ACHN (cell line): ENCODE measurements around the gene CCNH.

ENCODE experiments used
- DNase-seq: peaks from one replicate; pipeline ENCODE4 v3.0.0-alpha.2; 2015
- in situ Hi-C: cut with HindIII; loops from 2 replicates; pipeline ENCODE4 v1.10.0; 2017; ENCODE audit warnings: low sequenced_read_pairs, low pct_ligation_motif_present, low pct_unique_long_range_greater_than_20kb

The CCNH gene

GRCh38 chr5:87412630-87413342, at the start of gene CCNH:
Gene CCNH (minus strand): TSS chr5:87412930. CDS start chr5:87412794, 136 bp downstream.
- DNase-seq: peak; percentile 97
- in situ Hi-C loops: no loop called here

DNA sequence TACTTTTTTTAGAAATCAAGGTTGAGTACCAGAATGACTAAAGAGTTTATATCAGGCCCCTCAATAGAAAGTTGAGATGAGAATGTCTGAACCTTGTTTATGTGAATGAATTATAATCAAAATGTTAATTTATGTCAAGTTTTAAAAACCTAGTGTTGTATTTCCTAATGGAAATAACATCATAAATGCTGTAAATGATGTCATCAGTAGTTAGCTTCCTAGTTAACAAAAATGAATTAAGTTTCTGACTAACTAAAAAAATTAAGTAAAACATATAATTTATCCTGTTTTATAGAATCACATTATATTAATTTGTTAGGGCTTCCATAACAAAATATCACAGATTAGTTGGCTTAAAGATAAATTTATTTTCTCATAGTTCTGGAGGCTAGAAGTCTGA, 45.0 kb upstream of the CCNH start:
- in situ Hi-C loops: no loop called here
- no peak for DNase-seq

- no peak for DNase-seq
- in situ Hi-C loops: no loop called here
Observed at GRCh38 chr5:87453801-87454200, 41.1 kb upstream of the CCNH start.

DNA sequence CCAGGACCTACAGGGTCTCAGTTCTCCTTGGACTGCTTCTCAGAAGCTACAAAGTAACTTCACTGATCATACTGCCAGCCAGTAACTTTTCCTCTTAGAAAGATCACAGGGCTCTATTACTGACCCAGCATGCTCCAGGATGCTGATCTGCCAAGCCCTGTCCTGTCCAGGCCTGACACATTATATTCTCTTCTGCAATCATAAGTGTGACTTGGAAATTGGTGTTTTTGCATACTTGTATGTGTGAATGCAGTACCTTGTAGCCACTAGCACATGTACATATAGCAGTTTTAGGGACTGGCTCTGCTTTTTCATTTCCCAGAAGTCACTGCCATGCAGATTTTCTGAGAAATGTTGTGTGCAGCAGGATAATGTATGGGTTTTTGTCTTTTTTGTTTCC, 40.1 kb upstream of the CCNH start:
- in situ Hi-C loops: no loop called here
- DNase-seq: no peak

DNA sequence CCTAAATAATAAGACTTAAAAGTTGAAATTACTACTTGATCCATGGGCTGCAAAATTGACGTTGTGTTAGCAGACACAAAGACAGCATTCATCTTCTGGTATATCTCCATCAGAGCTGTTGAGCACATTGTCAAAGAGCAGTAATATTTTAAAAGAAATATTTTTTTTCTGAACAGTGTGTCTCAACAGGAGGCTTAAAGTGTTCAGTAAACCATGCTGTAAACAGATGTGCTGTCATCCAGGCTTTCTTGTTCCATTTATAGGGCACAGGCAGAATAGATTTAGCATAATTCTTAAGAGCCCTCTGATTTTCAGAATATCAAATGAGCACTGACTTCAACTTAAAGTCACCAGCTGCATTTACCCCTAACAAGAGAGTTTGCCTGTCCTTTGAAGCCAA, 29.7 kb upstream of the CCNH start:
- in situ Hi-C loops: no loop called here
- no peak for DNase-seq

GRCh38 chr5:87438231-87438630, 25.5 kb upstream of the CCNH start:
- no peak for DNase-seq
- in situ Hi-C loops: no loop called here

DNA sequence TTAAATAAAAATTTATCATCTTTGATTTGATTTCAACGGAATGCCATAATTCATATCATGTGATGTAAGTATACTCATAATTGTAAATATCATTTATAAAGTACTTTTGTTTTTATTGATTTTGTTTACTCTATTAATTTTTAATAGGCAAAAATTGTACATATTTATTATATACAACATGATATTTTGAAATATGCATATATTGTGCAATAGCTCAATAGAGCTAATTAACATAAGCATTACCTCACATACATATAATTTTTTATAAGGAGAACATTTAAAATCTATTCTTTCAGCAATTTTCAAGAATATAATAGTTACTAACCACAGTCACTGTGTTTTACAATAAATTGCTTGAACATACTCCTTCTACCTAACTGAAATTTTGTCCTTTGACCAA, 25.0 kb upstream of the CCNH start:
- in situ Hi-C loops: no loop called here
- no peak for DNase-seq

- DNase-seq: no peak
- in situ Hi-C loops: no loop called here
Observed at GRCh38 chr5:87435144-87435694, 22.5 kb upstream of the CCNH start.

DNA sequence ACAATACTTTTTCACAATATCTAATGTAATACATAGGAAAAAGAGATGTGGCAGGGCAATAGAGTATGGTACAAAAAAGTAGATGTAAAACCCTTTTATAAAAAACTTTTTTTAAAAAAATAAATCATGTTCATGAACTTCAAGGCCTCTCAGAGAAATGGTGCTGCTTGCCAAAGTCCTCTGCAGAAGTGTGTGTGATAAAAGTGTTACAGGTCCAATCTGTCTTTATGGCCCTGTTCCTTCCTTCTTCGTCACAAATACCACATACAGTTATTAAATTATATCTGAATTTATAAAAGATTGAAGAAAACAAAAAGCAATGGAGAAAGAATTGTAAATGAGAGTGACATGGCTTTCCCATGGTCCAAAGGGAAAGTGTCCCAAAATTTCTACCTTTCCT, 21.7 kb upstream of the CCNH start:
- DNase-seq: no peak
- in situ Hi-C loops: no loop called here

DNA sequence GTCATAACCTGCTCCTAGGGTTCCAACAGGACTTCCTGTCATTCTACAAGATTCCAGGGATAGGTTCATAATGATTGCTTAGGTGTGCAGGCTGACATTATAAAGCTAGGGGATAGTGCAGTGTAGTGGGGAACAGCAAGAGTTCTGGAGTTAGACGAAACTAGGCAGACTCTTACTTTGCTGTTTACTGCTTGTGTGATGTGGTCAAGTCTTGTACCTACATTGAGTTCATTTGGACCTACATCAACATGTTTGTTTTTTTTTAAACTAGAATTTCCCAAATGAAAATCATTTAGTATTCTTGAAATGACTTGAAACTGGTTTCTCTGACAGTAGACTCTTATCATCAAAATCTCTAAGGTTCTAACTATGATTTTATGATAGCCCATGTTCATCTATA, 21.2 kb upstream of the CCNH start:
- DNase-seq: no peak
- in situ Hi-C loops: no loop called here

DNA sequence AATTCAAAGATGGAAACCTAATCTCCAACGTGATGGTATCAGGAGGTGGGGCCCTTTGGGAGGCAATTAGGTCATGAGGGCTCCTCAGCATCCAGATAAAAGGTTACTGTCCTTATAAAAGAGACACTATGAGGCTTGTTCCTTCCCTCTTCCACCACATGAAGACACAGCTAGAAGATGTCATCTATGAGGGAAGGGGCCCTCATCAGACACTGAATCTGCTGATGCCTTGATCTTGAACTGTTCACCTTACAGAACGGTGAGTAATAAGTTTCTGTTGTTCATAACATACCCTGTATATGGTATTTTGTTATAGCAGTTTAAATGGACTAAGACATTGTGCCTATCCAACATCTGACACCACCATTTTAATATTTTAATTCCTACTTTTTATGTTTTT, 19.7 kb upstream of the CCNH start:
- no peak for DNase-seq
- in situ Hi-C loops: no loop called here

- in situ Hi-C loops: no loop called here
- no peak for DNase-seq
Observed at GRCh38 chr5:87430863-87431457, 18.2 kb upstream of the CCNH start.

DNA sequence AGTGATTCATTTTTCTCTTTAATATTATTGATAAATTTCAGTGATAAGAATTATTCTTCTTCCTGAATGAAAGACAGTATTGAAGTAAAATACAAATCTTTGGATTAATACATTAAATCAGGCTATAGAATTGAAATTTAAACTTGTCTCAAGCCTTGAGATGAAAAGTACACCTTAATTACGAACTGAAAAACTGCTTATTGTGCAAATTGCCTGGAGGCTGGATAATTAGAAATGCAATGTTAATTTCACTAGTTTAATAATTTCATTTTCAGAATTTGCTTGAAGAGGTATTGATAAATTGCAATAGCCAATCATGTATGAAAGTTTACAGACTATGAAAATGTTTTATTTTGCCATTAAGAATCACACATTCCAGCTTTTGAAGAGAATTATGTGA, 11.0 kb upstream of the CCNH start:
- in situ Hi-C loops: no loop called here
- no peak for DNase-seq

- DNase-seq: no peak
- in situ Hi-C loops: no loop called here
Observed at GRCh38 chr5:87421307-87421706, 8.6 kb upstream of the CCNH start.

GRCh38 chr5:87418506-87418905, 5.8 kb upstream of the CCNH start:
- DNase-seq: no peak
- in situ Hi-C loops: no loop called here

DNA sequence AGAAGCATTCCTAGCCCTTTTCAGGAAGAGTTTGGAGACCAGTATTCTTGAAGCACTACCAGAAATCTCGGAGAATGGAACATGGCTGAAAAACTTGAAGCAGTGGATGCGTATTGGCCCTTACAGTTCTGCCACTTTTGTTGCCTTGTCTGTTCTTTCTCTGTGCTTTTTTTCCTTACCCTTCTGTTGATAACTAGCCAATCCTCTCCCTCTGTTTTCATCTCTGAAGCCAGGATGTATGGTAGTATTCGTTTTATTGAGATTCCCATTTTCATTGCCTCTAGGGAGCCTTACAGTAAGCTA, 564 bp upstream of the CCNH start:
- DNase-seq: no peak
- in situ Hi-C loops: no loop called here

DNA sequence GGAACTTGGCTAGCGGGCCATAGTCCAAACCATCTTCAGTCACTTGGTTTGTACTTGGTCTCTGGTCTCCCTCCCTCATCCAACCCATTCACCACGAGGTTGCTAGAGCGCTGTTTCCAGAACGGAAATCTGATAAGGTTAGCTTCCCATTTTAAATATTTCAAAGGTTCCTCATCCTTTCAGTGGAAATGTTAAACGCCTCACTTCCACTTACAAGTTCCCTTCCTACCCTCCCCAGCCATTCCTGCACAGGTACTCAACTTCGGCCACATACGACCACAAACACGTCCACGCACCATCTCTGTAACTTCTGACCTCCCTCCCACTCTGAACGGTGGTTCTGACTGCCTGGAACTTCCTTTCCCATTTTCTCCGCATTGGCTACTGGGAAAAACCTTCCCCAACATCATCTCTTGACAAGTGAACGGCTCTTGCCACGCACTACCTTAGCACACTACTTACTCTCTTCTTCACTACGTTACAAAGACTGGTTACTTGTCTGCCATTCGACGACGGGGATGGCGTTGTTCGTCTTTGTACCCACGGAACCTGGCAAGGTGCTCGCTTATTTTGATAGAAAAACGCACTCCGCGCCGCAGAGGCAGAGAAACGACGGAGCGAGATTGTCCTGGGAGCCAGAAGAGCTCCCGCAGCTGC, 629 bp downstream of the CCNH start:
- DNase-seq: peak; percentile 41
- in situ Hi-C loops: no loop called here

DNA sequence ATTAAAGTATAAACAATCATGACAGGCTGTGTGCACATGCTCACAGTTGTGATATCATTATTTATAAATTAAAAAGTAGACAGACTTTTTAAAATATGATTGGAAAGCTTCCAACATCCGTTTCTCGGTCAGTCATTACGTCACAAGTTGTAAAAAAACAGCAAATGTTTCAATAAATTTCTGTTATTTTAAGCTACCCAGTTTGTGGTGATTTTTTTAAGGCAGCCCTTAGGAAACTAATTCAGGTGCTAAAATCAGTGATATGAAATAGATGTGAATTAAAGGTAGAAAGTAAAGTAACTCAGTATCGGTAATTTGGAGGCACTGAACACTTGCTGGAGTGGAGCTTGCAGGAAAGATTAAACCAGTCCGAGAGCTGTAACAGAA, 1.2 kb downstream of the CCNH start:
- no peak for DNase-seq
- in situ Hi-C loops: no loop called here

DNA sequence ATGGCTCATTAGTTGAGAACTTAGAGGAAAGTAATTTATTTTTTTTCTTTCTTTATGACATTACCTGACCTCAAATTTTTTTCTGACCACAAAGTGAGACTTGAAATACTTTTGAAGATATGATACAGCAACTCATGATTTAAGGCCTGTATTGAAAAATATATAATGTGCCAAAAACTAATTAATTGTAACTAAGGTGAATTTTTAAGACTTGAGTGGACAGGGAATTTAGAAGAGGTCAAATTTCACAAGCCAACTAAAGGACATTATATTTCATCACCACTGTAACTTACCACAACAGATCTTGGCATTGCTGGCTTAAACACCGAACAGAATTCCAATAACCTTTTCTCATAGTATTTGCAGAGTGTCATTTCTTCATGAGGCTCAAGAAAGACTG, 1.8 kb downstream of the CCNH start:
- in situ Hi-C loops: no loop called here
- no peak for DNase-seq

GRCh38 chr5:87408204-87408603, 4.5 kb downstream of the CCNH start:
- in situ Hi-C loops: no loop called here

More at GRCh38 chr5:87408204-87408603, 4.5 kb downstream of the CCNH start:
- no peak for DNase-seq
